Lung microvascular endothelial cell (primary cell): ENCODE data around the gene PBX2. TPM values are rescaled to one million over a fixed set of nuclear protein-coding genes. Genes with fewer than 3 reads are reported as not detected.
A peak's percentile ranks its signal among the peaks of the same experiment; 100 is the strongest.
"Not testable (repeated sequence)": the region's sequence is repeated elsewhere in the genome, so short reads cannot be mapped to it uniquely, and the experiment has no call there.

Source experiments
- DNase-seq, 2 donors: peaks; one replicate each; pipeline versions ENCODE4 v3.0.0 to v3.0.0-alpha.2; 2010; ENCODE audit warnings: low read depth in 2 of 2
- total RNA-seq: library from RNA; depleted of rRNA; stranded (reverse); fragments of >200 nt; gene quantifications from 2 replicates; pipeline ENCODE4 v1.2.1, GENCODE V29; 2014

Gene PBX2
- total RNA-seq, 1 donor from 2014 or later = 26.8 TPM

GRCh38 chr6:32151181-32151862 is 38.7 kb downstream of the PBX2 start:
- DNase-seq = no peak

- no peak for DNase-seq
Observed at GRCh38 chr6:32149932-32150870, 39.8 kb downstream of the PBX2 start.

DNA sequence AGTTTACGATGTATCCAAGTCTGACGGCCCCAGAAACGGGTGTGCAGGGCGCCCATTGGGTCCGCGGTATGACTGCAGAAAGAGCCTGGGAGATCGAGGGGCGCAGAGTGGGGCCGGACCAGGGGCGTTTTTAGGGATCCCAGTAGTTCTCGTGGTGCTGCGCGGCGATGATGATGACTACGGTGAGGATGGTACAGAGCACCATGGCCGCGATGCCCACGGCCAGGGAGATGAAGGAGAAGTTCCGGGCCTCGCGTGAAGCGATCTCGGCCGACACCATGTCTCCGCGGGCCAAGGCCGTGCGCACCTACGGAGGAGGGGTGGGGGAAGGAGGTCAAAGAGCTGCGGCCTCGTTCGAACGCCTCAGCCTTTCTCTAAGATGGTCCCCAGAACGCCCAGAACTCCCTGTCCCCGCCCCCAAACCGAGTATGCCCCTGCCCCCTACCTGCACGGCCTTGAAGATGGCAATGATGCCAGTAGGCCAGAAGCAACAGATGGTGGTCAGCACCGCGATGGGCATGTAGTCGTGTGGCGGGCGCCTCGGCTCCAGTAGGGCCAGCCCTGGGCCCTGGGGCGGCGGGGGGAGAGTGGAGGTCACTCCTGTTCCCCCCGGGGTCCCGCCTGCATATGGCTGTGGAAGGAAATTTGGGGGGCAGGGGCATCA is 40.8 kb downstream of the PBX2 start:
- no peak for DNase-seq

GRCh38 chr6:32148289-32149091 is 41.5 kb downstream of the PBX2 start:
- DNase-seq = peak; percentile 65

DNA sequence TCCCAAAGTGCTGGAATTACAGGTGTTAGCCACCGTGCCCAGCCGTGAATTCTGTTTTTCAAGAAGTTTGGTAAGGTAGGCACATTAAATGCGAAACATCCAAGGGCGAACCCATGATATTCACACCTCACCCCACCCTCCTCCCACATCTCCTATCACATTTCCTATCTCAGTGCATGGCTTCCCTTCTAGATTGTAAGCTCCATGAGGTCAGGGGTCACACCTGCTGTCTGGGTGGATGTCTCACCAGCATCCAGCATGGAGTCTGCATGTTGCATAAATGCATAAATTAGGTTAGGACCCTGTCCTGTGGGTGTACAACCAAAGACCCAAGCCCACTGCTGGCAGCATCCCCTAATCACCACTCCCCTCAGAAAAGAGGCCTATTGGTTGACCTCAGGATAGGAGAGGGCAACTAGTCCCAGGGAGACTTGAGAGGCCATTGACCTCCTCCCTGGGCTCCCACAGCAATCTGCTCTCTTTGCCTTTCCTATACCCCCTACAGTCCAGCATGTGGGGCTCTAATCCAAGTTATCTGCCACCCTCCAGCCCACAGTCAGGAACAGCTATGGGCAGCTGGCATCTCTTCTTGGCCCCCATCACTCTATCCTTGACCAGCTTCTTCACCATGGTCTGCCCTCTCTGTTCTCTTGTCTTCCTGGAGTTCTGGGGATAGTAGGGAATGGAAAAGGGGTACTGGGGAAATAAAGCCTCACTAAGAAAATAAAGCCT is 42.4 kb downstream of the PBX2 start:
- no peak for DNase-seq

- no peak for DNase-seq
Observed at GRCh38 chr6:32146687-32147086, 43.3 kb downstream of the PBX2 start.

DNA sequence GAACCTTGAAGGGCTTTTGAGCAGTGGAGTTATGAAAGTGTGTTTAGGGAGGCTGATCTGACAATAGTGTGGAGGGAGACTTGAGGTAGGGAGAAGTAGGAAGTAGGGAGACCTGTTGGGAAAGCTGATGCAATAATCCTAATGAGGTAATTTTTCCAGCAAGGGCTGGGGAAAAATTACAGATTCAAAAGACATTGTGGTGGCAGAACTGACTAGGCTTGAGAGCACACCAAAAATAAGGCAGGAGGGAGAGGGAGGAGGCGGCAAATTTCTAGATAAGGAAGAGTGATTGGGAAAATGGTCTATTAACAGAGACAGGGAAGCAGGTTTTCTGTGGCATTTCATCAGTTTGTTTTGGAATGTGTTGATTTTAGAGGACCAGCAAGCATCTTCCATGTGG is 43.7 kb downstream of the PBX2 start:
- no peak for DNase-seq

DNA sequence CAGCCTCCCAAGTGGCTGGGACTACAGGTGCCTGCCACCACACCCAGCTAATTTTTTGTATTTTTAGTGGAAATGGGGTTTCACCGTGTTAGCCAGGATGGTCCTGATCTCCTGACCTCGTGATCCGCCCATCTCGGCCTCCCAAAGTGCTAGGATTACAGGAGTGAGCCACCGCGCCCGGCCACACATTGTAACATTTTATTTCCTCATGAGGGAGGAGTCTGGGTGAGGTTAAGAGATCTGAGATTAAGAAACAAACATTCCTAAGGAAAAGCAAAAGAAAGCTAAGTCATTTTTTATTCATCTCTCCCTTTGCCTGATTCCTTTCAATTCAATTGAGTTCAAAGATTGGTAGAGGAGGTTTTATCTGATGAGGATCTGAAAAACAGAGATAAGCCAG is 45.8 kb downstream of the PBX2 start:
- not testable (repeated sequence) for DNase-seq

DNA sequence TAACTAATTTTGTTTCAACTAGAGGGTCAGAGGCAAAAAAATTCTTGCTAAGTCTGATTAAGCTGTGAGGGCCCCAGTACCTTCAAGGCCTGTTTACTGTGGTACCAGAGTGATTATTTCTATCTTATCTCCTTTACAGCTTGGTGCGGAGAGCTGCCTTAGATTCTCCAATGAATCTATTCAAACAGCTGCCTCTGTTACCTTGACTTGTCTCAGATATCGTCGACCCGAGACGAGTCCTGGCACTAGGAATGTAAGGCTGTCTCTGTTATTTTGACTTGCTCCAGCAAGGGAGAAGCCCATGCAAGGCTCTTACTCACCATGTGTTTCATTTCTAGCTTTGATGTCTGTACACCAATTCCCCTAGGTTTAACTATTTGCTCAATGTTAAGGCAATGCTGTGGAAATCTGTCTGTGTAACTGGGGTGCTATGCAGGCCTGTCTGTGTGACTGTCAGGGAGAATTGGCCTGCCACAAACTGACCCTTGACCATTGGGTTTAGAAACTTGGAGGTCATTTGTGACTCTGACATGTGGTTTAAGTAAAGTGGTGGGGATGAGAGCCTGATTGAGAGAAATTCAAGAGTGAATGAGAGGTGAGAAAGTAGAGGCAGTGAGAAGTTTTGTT is 49.5 kb downstream of the PBX2 start:
- DNase-seq = no peak

DNA sequence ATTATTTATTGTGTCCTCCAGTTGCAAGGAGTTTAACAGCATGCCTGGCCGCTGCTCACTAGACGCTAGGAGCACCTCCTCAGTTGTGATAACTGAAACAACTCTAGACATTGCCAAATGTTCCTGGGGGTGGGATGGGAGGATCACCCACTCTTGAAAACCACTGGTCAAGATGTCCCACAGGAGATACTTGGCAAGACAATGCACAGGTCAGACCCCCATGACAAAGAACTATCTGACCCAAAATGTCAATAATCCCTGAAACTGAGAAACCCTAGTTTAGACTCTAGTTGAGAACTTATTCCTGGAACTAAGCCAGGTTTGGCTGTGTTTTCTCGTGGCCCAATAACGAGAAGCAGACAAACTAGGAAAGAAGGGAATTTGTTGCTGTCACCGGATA is 50.4 kb downstream of the PBX2 start:
- DNase-seq = no peak

DNA sequence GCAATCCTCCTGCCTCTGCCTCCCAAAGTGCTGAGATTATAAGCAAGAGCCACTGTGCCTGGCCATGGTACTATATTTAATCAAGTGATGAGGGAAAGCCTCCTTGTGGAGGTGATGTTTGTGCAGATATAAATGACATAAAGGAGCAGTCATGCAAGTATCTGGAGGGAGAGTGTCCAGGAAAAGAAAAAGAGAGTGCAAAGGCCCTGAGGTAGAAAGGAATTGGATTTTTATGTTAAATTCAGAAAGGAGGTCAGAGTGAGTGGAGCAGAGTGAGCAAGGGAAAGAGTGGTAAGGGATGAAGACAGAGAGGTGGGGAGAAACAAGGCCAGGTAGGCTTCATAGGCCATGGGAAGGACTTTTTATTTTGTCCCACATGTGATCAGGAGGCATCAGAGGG is 52.5 kb downstream of the PBX2 start:
- DNase-seq = no peak

Other genes starting within 250 kb of the PBX2 start
- gene CFB, start 244.1 kb downstream of the PBX2 start, total RNA-seq = 0.44 and 0.60 TPM in 2 replicates
- 54.3 and 55.8 TPM in 2 replicates for gene NELFE, start 231.2 kb downstream of the PBX2 start, total RNA-seq
- gene SKIC2, start 231.0 kb downstream of the PBX2 start, total RNA-seq = 22.7 and 30.2 TPM in 2 replicates
- 5.9 and 10.1 TPM in 2 replicates for gene DXO, start 218.1 kb downstream of the PBX2 start, total RNA-seq
- 0.44 and 1.8 TPM in 2 replicates for gene C4A, start 208.1 kb downstream of the PBX2 start, total RNA-seq
- 0.44 and 1.4 TPM in 2 replicates for gene C4B, start 175.4 kb downstream of the PBX2 start, total RNA-seq
- gene CYP21A2, start 151.8 kb downstream of the PBX2 start, total RNA-seq = not detected in 2 replicates
- gene TNXB, start 80.9 kb downstream of the PBX2 start, total RNA-seq = 0.44 and 4.2 TPM in 2 replicates
- gene ATF6B, start 62.0 kb downstream of the PBX2 start, total RNA-seq = 9.6 and 11.5 TPM in 2 replicates
- gene FKBPL, start 59.9 kb downstream of the PBX2 start, total RNA-seq = 4.0 and 5.0 TPM in 2 replicates
- 0.20 TPM in 1 of 2 replicates, not detected in the other for gene PRRT1, start 38.3 kb downstream of the PBX2 start, total RNA-seq
- gene PPT2, start 36.1 kb downstream of the PBX2 start, total RNA-seq = 26.8 and 53.4 TPM in 2 replicates
- 0.65 and 1.2 TPM in 2 replicates for gene EGFL8, start 25.6 kb downstream of the PBX2 start, total RNA-seq
- gene AGPAT1, start 14.1 kb downstream of the PBX2 start, total RNA-seq = 8.3 and 11.9 TPM in 2 replicates
- 38.6 and 57.1 TPM in 2 replicates for gene RNF5, start 11.8 kb downstream of the PBX2 start, total RNA-seq
- 0.22 and 0.60 TPM in 2 replicates for gene AGER, start 5.9 kb downstream of the PBX2 start, total RNA-seq
- gene GPSM3, start 2.4 kb upstream of the PBX2 start, total RNA-seq = 6.2 and 7.0 TPM in 2 replicates
- 9.1 and 14.8 TPM in 2 replicates for gene NOTCH4, start 33.9 kb upstream of the PBX2 start, total RNA-seq
- not detected in 2 replicates for gene TSBP1, start 181.7 kb upstream of the PBX2 start, total RNA-seq
- gene BTNL2, start 217.0 kb upstream of the PBX2 start, total RNA-seq = not detected in 2 replicates
- gene HLA-DRA, start 249.7 kb upstream of the PBX2 start, total RNA-seq = not detected in 2 replicates